ENCODE data around the gene GPR150.

- TF ChIP-seq CTCF (conservative IDR thresholded peaks at IDR 0.05; ENCODE audit: low read depth, low read length): no peak
- TF ChIP-seq POLR2A (IDR thresholded peaks at IDR 0.05; ENCODE audit: low read depth, low read length): no peak
- no peak for TF ChIP-seq MXI1 (IDR thresholded peaks at IDR 0.05; ENCODE audit: borderline replicate concordance, low read depth, low read length)
- TF ChIP-seq RCOR1 (IDR thresholded peaks at IDR 0.05; ENCODE audit: insufficient replicate concordance, low read length): no peak
- TF ChIP-seq SMC3 (IDR thresholded peaks at IDR 0.05; ENCODE audit: low read depth, low read length): no peak
- TF ChIP-seq, protein P1, sequence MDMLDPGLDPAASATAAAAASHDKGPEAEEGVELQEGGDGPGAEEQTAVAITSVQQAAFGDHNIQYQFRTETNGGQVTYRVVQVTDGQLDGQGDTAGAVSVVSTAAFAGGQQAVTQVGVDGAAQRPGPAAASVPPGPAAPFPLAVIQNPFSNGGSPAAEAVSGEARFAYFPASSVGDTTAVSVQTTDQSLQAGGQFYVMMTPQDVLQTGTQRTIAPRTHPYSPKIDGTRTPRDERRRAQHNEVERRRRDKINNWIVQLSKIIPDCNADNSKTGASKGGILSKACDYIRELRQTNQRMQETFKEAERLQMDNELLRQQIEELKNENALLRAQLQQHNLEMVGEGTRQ (IDR thresholded peaks at IDR 0.05; ENCODE audit: low read depth, low read length): no peak
- no peak for TF ChIP-seq CEBPB (IDR thresholded peaks at IDR 0.05; ENCODE audit: low read depth, low read length)
- TF ChIP-seq RAD21 (IDR thresholded peaks at IDR 0.05; ENCODE audit: low read length): no peak
- no peak for TF ChIP-seq MAZ (IDR thresholded peaks at IDR 0.05; ENCODE audit: borderline replicate concordance, low read depth, low read length)
- no peak for TF ChIP-seq NFE2L2 (IDR thresholded peaks at IDR 0.05; ENCODE audit: low read depth, low read length)
- TF ChIP-seq BHLHE40 (IDR thresholded peaks at IDR 0.05; ENCODE audit: low read depth, low read length): no peak
- no peak; the same call in 1 of the 2 replicates for TF ChIP-seq MAFK (IDR thresholded peaks at IDR 0.05; ENCODE audit: low read depth, low read length)
These were observed 8.5 kb upstream of the GPR150 start for GRCh38 chr5:95611396-95611795.

All from IMR-90 (cell line).